HFFc6 (cell line): Measurements from ENCODE around the gene SERPINB10. TPM values are rescaled to one million over a fixed set of nuclear protein-coding genes. Genes with fewer than 3 reads are reported as not detected.
"Not testable (repeated sequence)": the region's sequence is repeated elsewhere in the genome, so short reads cannot be mapped to it uniquely, and the experiment has no call there.

Experiments used
- DNase-seq: peaks from one replicate; pipeline ENCODE4 v3.0.0-alpha.2; 2018
- H3K27ac Mint-ChIP-seq: 2 replicates; pipeline ENCODE4 v1.8.0; 2020; ENCODE audit warnings: mild to moderate bottlenecking, mixed read lengths
- H3K27me3 Mint-ChIP-seq: 2 replicates; pipeline ENCODE4 v1.8.0; 2021; ENCODE audit warnings: mild to moderate bottlenecking, moderate library complexity, mixed read lengths; ENCODE audit not compliant: insufficient read depth
- H3K36me3 Mint-ChIP-seq: 2 replicates; pipeline ENCODE4 v1.8.0; 2021; ENCODE audit warnings: low read depth, mixed read lengths
- H3K4me1 Mint-ChIP-seq: 2 replicates; pipeline ENCODE4 v1.8.0; 2020; ENCODE audit warnings: low read depth, mixed read lengths
- H3K4me3 Mint-ChIP-seq: 2 replicates; pipeline ENCODE4 v1.8.0; 2020; ENCODE audit warnings: mild to moderate bottlenecking, moderate library complexity, mixed read lengths
- H3K9me3 Mint-ChIP-seq: 2 replicates; pipeline ENCODE4 v1.8.0; 2020; ENCODE audit warnings: mild to moderate bottlenecking, mixed read lengths
- CTCF ChIP-seq: fragments of 200-600 bp; sonication (generic); IDR thresholded peaks from 2 replicates; pipeline ENCODE4 v1.5.0; 2021; ENCODE audit warnings: antibody characterized with exemption, mild to moderate bottlenecking
- total RNA-seq, 6 experiments: library from RNA; stranded (reverse); fragmentation: NEBNext Ultra II Directional; extraction: Animal tissue kit (Norgen Biotek cat#: 25700); gene quantifications; 2 replicates in 1 of 6; 3 replicates in 5 of 6; pipeline ENCODE4 v1.2.3, GENCODE V29; 2021

SERPINB10 gene
- total RNA-seq, 6 experiments from 2014 or later, result 1.3 to 5.0 (median 1.8) TPM

GRCh38 chr18:63928331-63928730, 20.6 kb downstream of the SERPINB10 start:
- H3K36me3 Mint-ChIP-seq, result no peaks in the 10 kb centered on the region
- H3K27ac Mint-ChIP-seq, result no peak overlapping the region
- peaks cover 5% of the 10 kb centered on the region for H3K27me3 Mint-ChIP-seq
- no peak for DNase-seq
- TF ChIP-seq CTCF, result no peak
- no peak overlapping the region for H3K4me3 Mint-ChIP-seq
- H3K4me1 Mint-ChIP-seq, result peaks cover 28% of the 10 kb centered on the region
- H3K9me3 Mint-ChIP-seq, result no peaks in the 10 kb centered on the region

GRCh38 chr18:63929369-63929768, 21.6 kb downstream of the SERPINB10 start:
- not testable (repeated sequence) for H3K27ac Mint-ChIP-seq, H3K9me3 Mint-ChIP-seq, H3K36me3 Mint-ChIP-seq, H3K27me3 Mint-ChIP-seq, H3K4me3 Mint-ChIP-seq, DNase-seq
- H3K4me1 Mint-ChIP-seq, result peaks cover 21% of the 10 kb centered on the region

GRCh38 chr18:63930773-63931354, 23.1 kb downstream of the SERPINB10 start:
- Mint-ChIP-seq H3K27ac (no peak overlapping the region), H3K27me3 (peaks cover 5% of the 10 kb centered on the region), H3K36me3 (no peaks in the 10 kb centered on the region), H3K4me3 (no peak overlapping the region), H3K9me3 (no peaks in the 10 kb centered on the region), H3K4me1 (peaks cover 6% of the 10 kb centered on the region)
- no peak for DNase-seq
- no peak for TF ChIP-seq CTCF

- no peaks in the 10 kb centered on the region for H3K9me3 Mint-ChIP-seq
- no peaks in the 10 kb centered on the region for H3K4me1 Mint-ChIP-seq
- H3K4me3 Mint-ChIP-seq, result peak overlapping the region; percentile 81; the same call in 1 of the 2 replicates
- H3K36me3 Mint-ChIP-seq, result no peaks in the 10 kb centered on the region
- no peaks in the 10 kb centered on the region; the same call in 1 of the 2 replicates for H3K27me3 Mint-ChIP-seq
- TF ChIP-seq CTCF, result peak; percentile 80
- peak; percentile 72 for DNase-seq
- no peak overlapping the region for H3K27ac Mint-ChIP-seq
Observed at GRCh38 chr18:63936156-63936931, 28.6 kb downstream of the SERPINB10 start.

DNA sequence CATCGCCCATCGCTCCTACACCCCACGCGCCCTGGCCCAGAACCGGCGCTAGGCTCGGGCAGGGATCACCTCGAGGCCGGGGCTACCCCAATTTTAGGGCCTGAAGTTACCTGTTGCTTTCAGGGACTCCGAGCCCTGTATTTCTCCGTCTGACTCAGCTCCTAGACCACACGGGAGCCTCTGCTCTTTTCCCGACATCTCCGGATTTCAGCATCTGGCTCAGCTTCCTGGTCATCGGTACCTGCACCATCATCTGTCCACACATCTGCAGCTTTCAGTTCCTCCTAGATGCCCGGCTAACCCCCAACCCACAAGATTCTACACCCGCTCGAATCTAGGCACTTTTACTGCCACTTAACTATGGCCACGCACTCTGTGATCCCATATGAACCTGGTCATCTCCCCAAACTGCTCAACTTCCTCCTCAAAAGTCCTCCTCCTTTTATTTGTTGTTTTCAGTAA, 29.2 kb downstream of the SERPINB10 start:
- no peak for TF ChIP-seq CTCF
- no peaks in the 10 kb centered on the region for H3K4me1 Mint-ChIP-seq
- no peak overlapping the region for H3K4me3 Mint-ChIP-seq
- H3K27me3 Mint-ChIP-seq, result no peaks in the 10 kb centered on the region; the same call in 1 of the 2 replicates
- no peak overlapping the region for H3K27ac Mint-ChIP-seq
- no peaks in the 10 kb centered on the region for H3K36me3 Mint-ChIP-seq
- no peak for DNase-seq
- no peaks in the 10 kb centered on the region for H3K9me3 Mint-ChIP-seq

DNA sequence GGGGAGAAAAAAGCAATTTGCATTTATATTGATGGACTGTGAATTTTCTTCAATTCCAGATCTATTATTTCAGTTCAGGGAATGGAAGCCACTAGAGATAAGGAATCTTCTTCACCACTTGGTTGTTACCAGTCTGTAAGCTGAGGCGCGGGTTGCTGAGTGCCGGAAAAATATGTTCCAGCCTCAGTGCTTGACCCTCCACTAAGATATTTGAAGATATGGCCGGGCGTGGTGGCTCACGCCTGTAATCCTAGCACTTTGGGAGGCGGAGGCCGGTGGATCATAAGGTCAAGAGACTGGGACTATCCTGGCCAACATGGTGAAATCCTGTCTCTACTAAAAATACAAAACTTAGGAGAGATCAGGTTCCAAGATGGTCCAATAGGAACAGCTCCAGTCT, 32.2 kb downstream of the SERPINB10 start:
- no peak for TF ChIP-seq CTCF
- Mint-ChIP-seq H3K4me1 (no peaks in the 10 kb centered on the region), H3K4me3 (no peak overlapping the region)

DNA sequence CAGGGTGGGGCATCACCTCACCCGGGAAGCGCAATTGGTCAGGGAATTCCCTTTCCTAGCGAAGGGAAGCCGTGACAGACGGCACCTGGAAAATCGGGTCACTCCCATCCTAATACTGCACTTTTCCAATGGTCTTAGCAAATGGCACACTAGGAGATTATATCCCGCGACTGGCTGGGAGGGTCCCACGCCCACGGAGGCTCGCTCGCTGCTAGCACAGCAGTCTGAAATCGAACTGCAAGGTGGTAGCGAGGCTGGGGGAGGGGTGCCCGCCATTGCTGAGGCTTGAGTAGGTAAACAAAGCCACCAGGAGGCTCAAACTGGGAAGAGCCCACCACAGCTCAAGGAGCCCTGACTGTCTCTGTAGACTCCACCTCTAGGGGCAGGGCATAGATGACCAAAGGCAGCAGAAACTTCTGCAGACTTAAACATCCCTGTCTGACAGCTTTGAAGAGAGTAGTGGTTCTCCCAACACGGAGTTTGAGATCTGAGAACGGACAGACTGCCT, 32.8 kb downstream of the SERPINB10 start:
- H3K4me3 Mint-ChIP-seq, DNase-seq, H3K36me3 Mint-ChIP-seq, H3K27ac Mint-ChIP-seq, H3K9me3 Mint-ChIP-seq, H3K4me1 Mint-ChIP-seq: not testable (repeated sequence)
- H3K27me3 Mint-ChIP-seq, result peaks cover 22% of the 10 kb centered on the region

More for the DNA sequence above, 32.2 kb downstream of the SERPINB10 start:
- H3K27me3 Mint-ChIP-seq, result peaks cover 22% of the 10 kb centered on the region
- no peaks in the 10 kb centered on the region for H3K9me3 Mint-ChIP-seq
- no peak for DNase-seq
- H3K27ac Mint-ChIP-seq, result no peak overlapping the region
- H3K36me3 Mint-ChIP-seq, result peaks cover 7% of the 10 kb centered on the region
